HepG2 (cell line): ENCODE results near the gene ATP9A. TPM values are rescaled to one million over a fixed set of nuclear protein-coding genes. Genes with fewer than 3 reads are reported as not detected.

ENCODE experiments used
- EED ChIP-seq: sonication (generic); formaldehyde crosslinking; IDR thresholded peaks from 2 replicates; pipeline ENCODE4 v1.5.0; 2020; ENCODE audit warnings: mild to moderate bottlenecking, missing genetic modification reagents
- HNF4G ChIP-seq, 2 experiments: sonication (generic) in 1 of 2; formaldehyde crosslinking in 1 of 2; IDR thresholded peaks; 2 replicates each; pipeline versions ENCODE4 v1.4.0 to v1.6.1; 2011 to 2020; ENCODE audit warnings: borderline replicate concordance in 2 of 2, low read depth in 2 of 2, mild to moderate bottlenecking in 2 of 2, low read length in 1 of 2, missing genetic modification reagents in 1 of 2, moderate library complexity in 1 of 2
- KDM2A ChIP-seq: sonication (generic); formaldehyde crosslinking; IDR thresholded peaks from 2 replicates; pipeline ENCODE4 v1.4.0; 2020; ENCODE audit warnings: low read depth, missing genetic modification reagents, borderline replicate concordance
- MAZ ChIP-seq, 2 experiments: sonication (generic) in 1 of 2; formaldehyde crosslinking in 1 of 2; IDR thresholded peaks; 2 replicates each; pipeline versions ENCODE4 v1.5.0 to v1.6.1; 2012 to 2020; ENCODE audit warnings: low read depth in 2 of 2, mild to moderate bottlenecking in 2 of 2, borderline replicate concordance in 1 of 2, improper control_type of control experiment in 1 of 2, low read length in 1 of 2, missing genetic modification reagents in 1 of 2, moderate library complexity in 1 of 2
- MEIS2 ChIP-seq: sonication (generic); formaldehyde crosslinking; IDR thresholded peaks from 2 replicates; pipeline ENCODE4 v1.9.0; 2021; ENCODE audit warnings: mild to moderate bottlenecking, missing genetic modification reagents
- NR2F2 ChIP-seq: IDR thresholded peaks from 2 replicates; pipeline ENCODE4 v1.6.1; 2012; ENCODE audit warnings: low read depth, inconsistent platforms, borderline replicate concordance
- NR2F6 ChIP-seq, 2 experiments: IDR thresholded peaks; 2 replicates each; pipeline ENCODE4 v1.6.1; 2016; ENCODE audit warnings: antibody characterized with exemption in 1 of 2, mild to moderate bottlenecking in 1 of 2
- PITX1 ChIP-seq: sonication (generic); formaldehyde crosslinking; IDR thresholded peaks from 2 replicates; pipeline ENCODE4 v1.5.1; 2020; ENCODE audit warnings: mild to moderate bottlenecking, missing genetic modification reagents
- PPARG ChIP-seq: conservative IDR thresholded peaks from 2 replicates; pipeline ENCODE4 v1.6.1; 2016; ENCODE audit warnings: missing biosample characterization, missing genetic modification reagents
- REXO4 ChIP-seq: sonication (generic); formaldehyde crosslinking; IDR thresholded peaks from 2 replicates; pipeline ENCODE4 v1.8.0; 2022; ENCODE audit warnings: missing genetic modification reagents, mild to moderate bottlenecking, borderline replicate concordance
- SMAD1 ChIP-seq: sonication (generic); formaldehyde crosslinking; IDR thresholded peaks from 2 replicates; pipeline ENCODE4 v1.4.0; 2020; ENCODE audit warnings: missing genetic modification reagents, low read depth, mild to moderate bottlenecking, borderline replicate concordance
- SPEN ChIP-seq: sonication (generic); formaldehyde crosslinking; IDR thresholded peaks from 2 replicates; pipeline ENCODE4 v1.5.1; 2020; ENCODE audit warnings: low read depth, mild to moderate bottlenecking, missing genetic modification reagents
- ZNF124 ChIP-seq: sonication (generic); formaldehyde crosslinking; IDR thresholded peaks from 2 replicates; pipeline ENCODE4 v1.4.0; 2020; ENCODE audit warnings: missing genetic modification reagents
- ZNF431 ChIP-seq: sonication (generic); formaldehyde crosslinking; IDR thresholded peaks from 2 replicates; pipeline ENCODE4 v1.9.0; 2022; ENCODE audit warnings: missing genetic modification reagents, low read depth, mild to moderate bottlenecking, borderline replicate concordance
- ZNF572 ChIP-seq: sonication (generic); formaldehyde crosslinking; IDR thresholded peaks from 2 replicates; pipeline ENCODE4 v1.5.1; 2020; ENCODE audit warnings: mild to moderate bottlenecking, missing genetic modification reagents
- ZNF672 ChIP-seq: sonication (generic); formaldehyde crosslinking; IDR thresholded peaks from 2 replicates; pipeline ENCODE4 v1.8.1; 2022; ENCODE audit warnings: missing genetic modification reagents
- ZNF883 ChIP-seq: sonication (generic); formaldehyde crosslinking; IDR thresholded peaks from 2 replicates; pipeline ENCODE4 v1.5.1; 2020; ENCODE audit warnings: mild to moderate bottlenecking, missing genetic modification reagents; ENCODE audit errors: not compliant biosample characterization
- polyA plus RNA-seq, 8 experiments: library from polyadenylated mRNA; depleted of rRNA in 3 of 8; stranded (reverse) in 7 of 8; unstranded in 1 of 8; fragments of >200 nt; fragmentation: Illumina TruSeq in 4 of 8; extraction: Trizol in 4 of 8; gene quantifications; 2 replicates each; pipeline versions ENCODE4 v1.2.1 to v1.2.3, GENCODE V29; 2011 to 2016; ENCODE audit warnings: low read depth in 4 of 8, missing spikeins in 1 of 8, mixed read lengths in 1 of 8; ENCODE audit not compliant: insufficient read depth in 1 of 8
- total RNA-seq, 5 experiments: library from RNA; depleted of rRNA; stranded (reverse); fragments of >200 nt; fragmentation: Illumina TruSeq; extraction: Trizol; gene quantifications; 2 replicates each; pipeline ENCODE4 v1.2.3, GENCODE V29; 2016; ENCODE audit warnings: low read depth in 1 of 5
- TF ChIP-seq, protein P1 (sequence below): sonication (generic); formaldehyde crosslinking; IDR thresholded peaks from 2 replicates; pipeline ENCODE4 v1.9.0; 2022; ENCODE audit warnings: missing genetic modification reagents, mild to moderate bottlenecking, borderline replicate concordance
- TF ChIP-seq, protein P2 (sequence below): IDR thresholded peaks from 2 replicates; pipeline ENCODE4 v1.4.0; 2020; ENCODE audit warnings: mild to moderate bottlenecking, missing genetic modification reagents
- TF ChIP-seq, protein P3 (sequence below): sonication (generic); formaldehyde crosslinking; IDR thresholded peaks from 2 replicates; pipeline ENCODE4 v1.8.0; 2022; ENCODE audit warnings: missing genetic modification reagents, mild to moderate bottlenecking, moderate library complexity, borderline replicate concordance

ATP9A gene
- total and polyA plus RNA-seq, 2 of the 13 experiments (the other 11 are each of a cell fraction or from before 2014, with no cell fraction given), result 11.8 to 18.5 TPM

DNA sequence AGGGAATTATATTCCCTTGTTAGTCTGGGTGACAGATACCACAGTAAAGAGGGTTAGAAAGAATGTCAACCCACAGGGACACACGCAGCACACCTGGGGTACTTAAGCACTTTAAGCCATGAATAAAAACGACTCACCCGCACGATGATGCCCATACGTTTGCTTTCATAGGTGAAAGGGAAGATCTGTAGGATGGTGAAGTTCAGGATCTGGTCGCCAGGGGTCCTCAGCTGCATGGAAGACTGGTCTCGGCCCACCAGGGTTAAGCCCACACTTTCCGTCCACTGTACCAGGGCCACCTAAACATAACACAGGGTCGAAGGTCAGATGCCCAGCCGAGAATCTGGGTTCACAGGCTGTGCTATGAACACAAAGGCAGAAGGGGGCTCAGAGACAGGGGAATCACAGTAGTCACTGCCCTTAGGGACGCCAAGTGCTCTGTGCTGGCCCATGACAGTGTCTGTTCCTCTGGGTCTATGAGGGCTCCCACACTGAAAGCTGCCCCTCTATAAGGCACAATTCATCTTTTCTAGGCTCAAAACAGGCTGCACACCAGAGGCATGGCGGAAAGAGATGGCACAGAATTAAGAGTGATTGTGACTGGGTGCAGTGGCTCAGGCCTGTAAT lies 128.9 kb downstream of the ATP9A start (continued):
- TF ChIP-seq, protein P1, sequence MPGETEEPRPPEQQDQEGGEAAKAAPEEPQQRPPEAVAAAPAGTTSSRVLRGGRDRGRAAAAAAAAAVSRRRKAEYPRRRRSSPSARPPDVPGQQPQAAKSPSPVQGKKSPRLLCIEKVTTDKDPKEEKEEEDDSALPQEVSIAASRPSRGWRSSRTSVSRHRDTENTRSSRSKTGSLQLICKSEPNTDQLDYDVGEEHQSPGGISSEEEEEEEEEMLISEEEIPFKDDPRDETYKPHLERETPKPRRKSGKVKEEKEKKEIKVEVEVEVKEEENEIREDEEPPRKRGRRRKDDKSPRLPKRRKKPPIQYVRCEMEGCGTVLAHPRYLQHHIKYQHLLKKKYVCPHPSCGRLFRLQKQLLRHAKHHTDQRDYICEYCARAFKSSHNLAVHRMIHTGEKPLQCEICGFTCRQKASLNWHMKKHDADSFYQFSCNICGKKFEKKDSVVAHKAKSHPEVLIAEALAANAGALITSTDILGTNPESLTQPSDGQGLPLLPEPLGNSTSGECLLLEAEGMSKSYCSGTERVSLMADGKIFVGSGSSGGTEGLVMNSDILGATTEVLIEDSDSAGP, result peak; percentile 40; the same call in 1 of the 2 replicates
- TF ChIP-seq SPEN (CRISPR knock-in tag) (peak; percentile 70; the same call in 1 of the 2 replicates), ZNF572 (peak; percentile 82; the same call in 1 of the 2 replicates), ZNF124 (CRISPR knock-in tag) (no peak), NR2F2 (peak; percentile 14; the same call in 1 of the 2 replicates), KDM2A (peak; percentile 27; the same call in 1 of the 2 replicates), MEIS2 (no peak), SMAD1 (CRISPR knock-in tag) (0 out of 2 replicates have a peak, but pooled peaks have one; percentile 63), ZNF672 (CRISPR knock-in tag) (no peak), REXO4 (CRISPR knock-in tag) (no peak), ZNF883 (CRISPR knock-in tag) (peak; percentile 49), ZNF431 (CRISPR knock-in tag) (no peak), HNF4G (IDR thresholded peaks at IDR 0.05; ENCODE audit: borderline replicate concordance, low read depth, low read length) (0 out of 2 replicates have a peak, but pooled peaks have one; percentile 17), HNF4G (CRISPR knock-in tag; IDR thresholded peaks at IDR 0.05; ENCODE audit: borderline replicate concordance, low read depth) (peak; percentile 72; the same call in 1 of the 2 replicates), MAZ (IDR thresholded peaks at IDR 0.05; ENCODE audit: borderline replicate concordance, low read depth, low read length) (no peak), MAZ (CRISPR knock-in tag; IDR thresholded peaks at IDR 0.05; ENCODE audit: low read depth) (0 out of 2 replicates have a peak, but pooled peaks have one; percentile 53), EED (CRISPR knock-in tag) (peak; percentile 62; the same call in 1 of the 2 replicates), PITX1 (peak; percentile 78; the same call in 1 of the 2 replicates), PPARG (CRISPR knock-in tag) (0 out of 2 replicates have a peak, but pooled peaks have one; percentile 30), NR2F6 (IDR thresholded peaks at IDR 0.05) (peak; percentile 68), NR2F6 (CRISPR knock-in tag; IDR thresholded peaks at IDR 0.05) (peak; percentile 83)
- TF ChIP-seq, protein P2, sequence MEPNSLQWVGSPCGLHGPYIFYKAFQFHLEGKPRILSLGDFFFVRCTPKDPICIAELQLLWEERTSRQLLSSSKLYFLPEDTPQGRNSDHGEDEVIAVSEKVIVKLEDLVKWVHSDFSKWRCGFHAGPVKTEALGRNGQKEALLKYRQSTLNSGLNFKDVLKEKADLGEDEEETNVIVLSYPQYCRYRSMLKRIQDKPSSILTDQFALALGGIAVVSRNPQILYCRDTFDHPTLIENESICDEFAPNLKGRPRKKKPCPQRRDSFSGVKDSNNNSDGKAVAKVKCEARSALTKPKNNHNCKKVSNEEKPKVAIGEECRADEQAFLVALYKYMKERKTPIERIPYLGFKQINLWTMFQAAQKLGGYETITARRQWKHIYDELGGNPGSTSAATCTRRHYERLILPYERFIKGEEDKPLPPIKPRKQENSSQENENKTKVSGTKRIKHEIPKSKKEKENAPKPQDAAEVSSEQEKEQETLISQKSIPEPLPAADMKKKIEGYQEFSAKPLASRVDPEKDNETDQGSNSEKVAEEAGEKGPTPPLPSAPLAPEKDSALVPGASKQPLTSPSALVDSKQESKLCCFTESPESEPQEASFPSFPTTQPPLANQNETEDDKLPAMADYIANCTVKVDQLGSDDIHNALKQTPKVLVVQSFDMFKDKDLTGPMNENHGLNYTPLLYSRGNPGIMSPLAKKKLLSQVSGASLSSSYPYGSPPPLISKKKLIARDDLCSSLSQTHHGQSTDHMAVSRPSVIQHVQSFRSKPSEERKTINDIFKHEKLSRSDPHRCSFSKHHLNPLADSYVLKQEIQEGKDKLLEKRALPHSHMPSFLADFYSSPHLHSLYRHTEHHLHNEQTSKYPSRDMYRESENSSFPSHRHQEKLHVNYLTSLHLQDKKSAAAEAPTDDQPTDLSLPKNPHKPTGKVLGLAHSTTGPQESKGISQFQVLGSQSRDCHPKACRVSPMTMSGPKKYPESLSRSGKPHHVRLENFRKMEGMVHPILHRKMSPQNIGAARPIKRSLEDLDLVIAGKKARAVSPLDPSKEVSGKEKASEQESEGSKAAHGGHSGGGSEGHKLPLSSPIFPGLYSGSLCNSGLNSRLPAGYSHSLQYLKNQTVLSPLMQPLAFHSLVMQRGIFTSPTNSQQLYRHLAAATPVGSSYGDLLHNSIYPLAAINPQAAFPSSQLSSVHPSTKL (CRISPR knock-in tag), result 0 out of 2 replicates have a peak, but pooled peaks have one; percentile 21
- TF ChIP-seq, protein P3, sequence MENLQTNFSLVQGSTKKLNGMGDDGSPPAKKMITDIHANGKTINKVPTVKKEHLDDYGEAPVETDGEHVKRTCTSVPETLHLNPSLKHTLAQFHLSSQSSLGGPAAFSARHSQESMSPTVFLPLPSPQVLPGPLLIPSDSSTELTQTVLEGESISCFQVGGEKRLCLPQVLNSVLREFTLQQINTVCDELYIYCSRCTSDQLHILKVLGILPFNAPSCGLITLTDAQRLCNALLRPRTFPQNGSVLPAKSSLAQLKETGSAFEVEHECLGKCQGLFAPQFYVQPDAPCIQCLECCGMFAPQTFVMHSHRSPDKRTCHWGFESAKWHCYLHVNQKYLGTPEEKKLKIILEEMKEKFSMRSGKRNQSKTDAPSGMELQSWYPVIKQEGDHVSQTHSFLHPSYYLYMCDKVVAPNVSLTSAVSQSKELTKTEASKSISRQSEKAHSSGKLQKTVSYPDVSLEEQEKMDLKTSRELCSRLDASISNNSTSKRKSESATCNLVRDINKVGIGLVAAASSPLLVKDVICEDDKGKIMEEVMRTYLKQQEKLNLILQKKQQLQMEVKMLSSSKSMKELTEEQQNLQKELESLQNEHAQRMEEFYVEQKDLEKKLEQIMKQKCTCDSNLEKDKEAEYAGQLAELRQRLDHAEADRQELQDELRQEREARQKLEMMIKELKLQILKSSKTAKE (CRISPR knock-in tag), result no peak
